Fibroblast of skin of left biceps (primary cell): ENCODE measurements around the gene METRNL.
"Not testable (repeated sequence)": the region's sequence is repeated elsewhere in the genome, so short reads cannot be mapped to it uniquely, and the experiment has no call there.

ENCODE experiments used
- DNase-seq, 2 experiments: peaks; one replicate each; pipeline ENCODE4 v3.0.0-alpha.2; 2013; ENCODE audit warnings: low read depth in 2 of 2

METRNL gene

GRCh38 chr17:83106056-83106588, 26.7 kb downstream of the METRNL start:
- no peak for DNase-seq

GRCh38 chr17:83106913-83107655, 27.7 kb downstream of the METRNL start:
- no peak for DNase-seq

GRCh38 chr17:83107656-83108048, 28.2 kb downstream of the METRNL start:
- DNase-seq = no peak

GRCh38 chr17:83108709-83109108, 29.3 kb downstream of the METRNL start:
- no peak for DNase-seq

GRCh38 chr17:83109386-83109785, 30.0 kb downstream of the METRNL start:
- no peak for DNase-seq

GRCh38 chr17:83109793-83110645, 30.6 kb downstream of the METRNL start:
- peak; percentile 85 for DNase-seq

- no peak for DNase-seq
These were observed 31.3 kb downstream of the METRNL start for GRCh38 chr17:83110735-83111134.

GRCh38 chr17:83111516-83112282, 32.3 kb downstream of the METRNL start:
- DNase-seq = no peak

- no peak for DNase-seq
These were observed 34.0 kb downstream of the METRNL start for GRCh38 chr17:83113381-83113780.

- DNase-seq = no peak
These were observed 34.4 kb downstream of the METRNL start for GRCh38 chr17:83113792-83114191.

GRCh38 chr17:83114706-83115105, 35.3 kb downstream of the METRNL start:
- DNase-seq = no peak

GRCh38 chr17:83115202-83115651, 35.8 kb downstream of the METRNL start:
- no peak for DNase-seq

GRCh38 chr17:83115832-83116231, 36.4 kb downstream of the METRNL start:
- no peak for DNase-seq

- no peak for DNase-seq
These were observed 36.9 kb downstream of the METRNL start for GRCh38 chr17:83116311-83116771.

GRCh38 chr17:83116783-83117555, 37.6 kb downstream of the METRNL start:
- no peak for DNase-seq

GRCh38 chr17:83117583-83117982, 38.2 kb downstream of the METRNL start:
- DNase-seq = no peak

- DNase-seq = no peak
These were observed 38.8 kb downstream of the METRNL start for GRCh38 chr17:83118071-83118841.

GRCh38 chr17:83119987-83120864, 40.8 kb downstream of the METRNL start:
- no peak for DNase-seq

- not testable (repeated sequence) for DNase-seq
These were observed 42.1 kb downstream of the METRNL start for GRCh38 chr17:83121473-83121872.
